ENCODE measurements around the gene APOO.
A peak's percentile ranks its signal among the peaks of the same experiment; 100 is the strongest.

APOO gene

DNA sequence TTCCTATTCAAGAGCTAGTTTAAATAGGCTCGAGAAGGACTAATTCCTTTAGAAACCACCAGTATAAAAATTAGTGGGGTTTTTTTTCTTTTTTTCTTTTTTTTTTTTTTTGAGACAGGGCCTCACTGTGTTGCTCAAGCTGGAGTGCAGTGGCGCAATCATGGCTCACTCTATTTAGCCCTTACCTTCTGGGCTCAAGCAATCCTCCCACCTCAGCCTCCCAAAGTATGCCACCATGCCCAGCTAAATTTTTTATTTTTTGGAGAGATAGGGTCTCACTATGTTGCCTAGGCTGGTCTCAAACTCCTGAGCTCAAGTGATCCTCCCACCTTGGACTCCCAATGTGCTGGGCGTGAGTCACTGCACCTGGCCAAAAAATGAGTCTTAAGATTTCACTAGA lies 52.8 kb downstream of the APOO start:
- Mint-ChIP-seq H3K4me3 (no peak overlapping the region), H3K36me3 (ENCODE audit: low read depth) (peaks cover 88% of the 10 kb centered on the region), H3K4me1 (no peaks in the 10 kb centered on the region), H3K27me3 (ENCODE audit: low read depth, poor library complexity) (no peaks in the 10 kb centered on the region), H3K9me3 (no peaks in the 10 kb centered on the region), H3K27ac (peak overlapping the region; percentile 87)
- TF ChIP-seq, protein P1, sequence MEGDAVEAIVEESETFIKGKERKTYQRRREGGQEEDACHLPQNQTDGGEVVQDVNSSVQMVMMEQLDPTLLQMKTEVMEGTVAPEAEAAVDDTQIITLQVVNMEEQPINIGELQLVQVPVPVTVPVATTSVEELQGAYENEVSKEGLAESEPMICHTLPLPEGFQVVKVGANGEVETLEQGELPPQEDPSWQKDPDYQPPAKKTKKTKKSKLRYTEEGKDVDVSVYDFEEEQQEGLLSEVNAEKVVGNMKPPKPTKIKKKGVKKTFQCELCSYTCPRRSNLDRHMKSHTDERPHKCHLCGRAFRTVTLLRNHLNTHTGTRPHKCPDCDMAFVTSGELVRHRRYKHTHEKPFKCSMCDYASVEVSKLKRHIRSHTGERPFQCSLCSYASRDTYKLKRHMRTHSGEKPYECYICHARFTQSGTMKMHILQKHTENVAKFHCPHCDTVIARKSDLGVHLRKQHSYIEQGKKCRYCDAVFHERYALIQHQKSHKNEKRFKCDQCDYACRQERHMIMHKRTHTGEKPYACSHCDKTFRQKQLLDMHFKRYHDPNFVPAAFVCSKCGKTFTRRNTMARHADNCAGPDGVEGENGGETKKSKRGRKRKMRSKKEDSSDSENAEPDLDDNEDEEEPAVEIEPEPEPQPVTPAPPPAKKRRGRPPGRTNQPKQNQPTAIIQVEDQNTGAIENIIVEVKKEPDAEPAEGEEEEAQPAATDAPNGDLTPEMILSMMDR (IDR thresholded peaks at IDR 0.05) = no peak
- no peak for DNase-seq

DNA sequence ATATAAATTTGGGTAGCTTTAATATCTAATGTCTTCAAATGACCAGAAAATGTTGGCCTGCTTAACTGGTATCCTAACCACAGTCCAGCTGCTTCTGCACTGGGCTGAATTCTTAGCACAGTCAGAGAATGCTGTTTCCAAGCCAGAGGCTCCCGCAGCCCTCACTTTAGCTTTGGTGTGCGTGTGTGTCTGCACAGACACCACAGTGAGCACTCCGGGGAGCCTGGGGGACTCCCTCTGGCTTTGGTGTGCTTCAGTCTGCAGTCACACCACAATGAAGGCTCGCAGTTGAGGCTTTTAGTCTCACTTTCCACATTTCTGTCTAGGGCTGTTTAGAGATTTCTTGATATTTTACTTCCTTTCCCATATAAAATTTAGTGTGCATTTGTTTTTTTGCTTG lies 53.6 kb downstream of the APOO start:
- Mint-ChIP-seq H3K4me1 (no peaks in the 10 kb centered on the region), H3K4me3 (no peak overlapping the region), H3K36me3 (ENCODE audit: low read depth) (peaks cover 88% of the 10 kb centered on the region), H3K27ac (peak overlapping the region; percentile 90), H3K9me3 (no peaks in the 10 kb centered on the region), H3K27me3 (ENCODE audit: low read depth, poor library complexity) (no peaks in the 10 kb centered on the region)
- TF ChIP-seq, protein P1 (IDR thresholded peaks at IDR 0.05) = no peak
- no peak for DNase-seq

DNA sequence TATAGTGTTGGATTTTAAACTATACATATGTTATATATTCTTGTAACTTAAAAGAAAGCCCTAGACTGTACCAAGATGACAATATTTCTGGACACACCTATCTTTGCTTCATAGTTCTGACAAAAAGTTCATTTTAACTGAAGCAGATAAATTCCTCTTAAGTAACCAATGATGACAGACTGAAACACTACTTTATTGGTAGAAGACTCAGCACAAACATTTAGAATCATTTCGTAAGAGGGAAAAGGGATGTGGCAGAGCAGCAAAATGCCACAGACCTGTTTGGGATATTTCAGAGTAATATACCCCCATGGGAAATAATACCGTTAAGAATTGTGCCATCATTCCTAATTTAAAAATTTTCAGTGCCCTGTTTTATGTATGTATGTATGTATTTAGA lies 56.2 kb downstream of the APOO start:
- no peaks in the 10 kb centered on the region for H3K9me3 Mint-ChIP-seq
- H3K27me3 Mint-ChIP-seq (ENCODE audit: low read depth, poor library complexity) = no peaks in the 10 kb centered on the region
- H3K36me3 Mint-ChIP-seq (ENCODE audit: low read depth) = peaks cover 76% of the 10 kb centered on the region
- H3K27ac Mint-ChIP-seq = no peak overlapping the region
- no peak for DNase-seq
- TF ChIP-seq, protein P1 (IDR thresholded peaks at IDR 0.05) = no peak
- no peak overlapping the region for H3K4me3 Mint-ChIP-seq
- no peaks in the 10 kb centered on the region for H3K4me1 Mint-ChIP-seq

DNA sequence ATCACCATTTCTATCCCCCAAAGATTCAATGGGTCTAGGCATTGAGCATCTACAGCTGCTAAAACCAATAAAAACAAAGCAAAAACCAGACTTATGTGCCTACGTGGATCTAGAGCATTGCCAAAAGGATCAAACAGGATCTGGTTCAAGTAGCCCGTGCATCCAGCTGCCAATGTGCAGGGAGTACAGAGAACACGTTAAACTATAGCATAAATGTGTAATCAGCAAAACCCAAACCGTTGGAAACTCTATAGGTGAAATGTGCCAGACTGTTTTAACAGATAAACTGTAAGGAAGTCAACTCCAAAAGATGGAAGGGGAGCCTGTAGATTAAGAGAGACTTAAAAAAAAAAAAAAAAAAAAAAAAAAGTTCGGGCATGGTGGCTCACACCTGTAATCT lies 58.5 kb downstream of the APOO start:
- no peak for DNase-seq
- H3K27ac Mint-ChIP-seq = no peak overlapping the region
- peaks cover 62% of the 10 kb centered on the region for H3K36me3 Mint-ChIP-seq (ENCODE audit: low read depth)
- peaks cover 16% of the 10 kb centered on the region for H3K4me1 Mint-ChIP-seq
- no peak overlapping the region for H3K4me3 Mint-ChIP-seq
- no peaks in the 10 kb centered on the region for H3K9me3 Mint-ChIP-seq
- H3K27me3 Mint-ChIP-seq (ENCODE audit: low read depth, poor library complexity) = no peaks in the 10 kb centered on the region
- TF ChIP-seq, protein P1 (IDR thresholded peaks at IDR 0.05) = no peak

DNA sequence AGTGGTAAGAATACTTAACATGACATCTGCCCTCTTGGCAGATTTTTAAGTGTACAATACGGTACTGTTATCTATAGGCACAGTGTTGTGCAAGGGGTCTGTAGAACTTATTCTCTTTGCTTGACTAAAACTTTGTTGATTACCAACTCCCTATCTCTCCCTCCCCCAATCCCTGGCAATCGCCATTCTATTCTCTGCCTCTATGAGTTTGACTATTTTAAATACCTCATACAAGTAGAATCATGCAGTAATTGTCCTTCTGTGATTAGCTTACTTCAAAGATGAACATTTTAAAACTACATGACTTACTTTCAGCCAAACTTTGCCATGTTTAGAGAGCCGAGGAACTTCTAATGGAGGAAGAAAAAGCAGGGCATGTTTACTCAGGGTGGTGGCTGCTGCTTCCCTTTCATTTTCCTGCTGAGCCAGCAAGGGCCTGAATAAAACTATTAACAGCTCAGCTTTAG lies 62.4 kb downstream of the APOO start:
- Mint-ChIP-seq H3K9me3 (no peaks in the 10 kb centered on the region), H3K4me3 (no peak overlapping the region), H3K36me3 (ENCODE audit: low read depth) (peaks cover 54% of the 10 kb centered on the region), H3K27me3 (ENCODE audit: low read depth, poor library complexity) (no peaks in the 10 kb centered on the region), H3K27ac (peak overlapping the region; percentile 95), H3K4me1 (peaks cover 43% of the 10 kb centered on the region)
- DNase-seq = no peak
- TF ChIP-seq, protein P1 (IDR thresholded peaks at IDR 0.05) = no peak

DNA sequence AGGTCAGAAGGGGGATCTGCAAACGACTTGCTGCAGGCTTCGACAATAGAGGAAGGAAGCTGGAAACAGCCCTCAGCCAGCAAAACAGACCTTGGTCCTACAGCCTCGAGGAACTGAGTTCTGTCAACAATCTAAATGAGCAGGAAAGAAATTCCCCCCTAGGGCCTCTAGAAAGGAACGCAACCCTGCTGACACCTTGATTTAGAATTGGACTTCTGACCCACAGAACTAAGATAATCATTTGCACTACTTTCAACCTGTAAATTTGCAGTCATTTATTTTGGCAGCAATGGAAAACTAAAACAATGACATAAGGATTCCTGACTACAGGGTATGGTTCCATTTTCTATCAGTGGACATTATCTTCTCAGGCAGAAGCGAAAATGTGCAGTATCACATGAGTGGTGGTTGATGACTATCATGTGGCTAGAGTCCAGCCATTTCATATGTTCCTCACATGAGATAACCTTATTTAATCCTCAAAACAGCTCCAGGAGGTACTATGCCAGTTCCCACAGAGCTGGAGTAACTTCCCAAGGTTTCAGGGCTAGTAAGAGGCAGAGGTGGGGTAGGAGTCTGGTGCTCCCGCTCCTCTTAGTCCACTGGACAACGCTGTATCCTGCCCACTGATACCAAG lies 63.1 kb downstream of the APOO start:
- no peak for DNase-seq
- peaks cover 46% of the 10 kb centered on the region for H3K36me3 Mint-ChIP-seq (ENCODE audit: low read depth)
- H3K4me3 Mint-ChIP-seq = peak overlapping the region; percentile 11
- TF ChIP-seq, protein P1 (IDR thresholded peaks at IDR 0.05) = no peak
- H3K27me3 Mint-ChIP-seq (ENCODE audit: low read depth, poor library complexity) = no peaks in the 10 kb centered on the region
- H3K9me3 Mint-ChIP-seq = no peaks in the 10 kb centered on the region
- peak overlapping the region; percentile 95 for H3K27ac Mint-ChIP-seq
- peaks cover 47% of the 10 kb centered on the region for H3K4me1 Mint-ChIP-seq

All from nephron progenitor cell (in vitro differentiated cells).